DMS 273 treated with DMSO at 0.1 percent for 48 hours (cell line): ENCODE measurements around the gene TTC9.

ENCODE experiments used
- DNase-seq: peaks from one replicate; lab custom pipeline; 2025; lab: John Stamatoyannopoulos, UW

Gene TTC9

DNA sequence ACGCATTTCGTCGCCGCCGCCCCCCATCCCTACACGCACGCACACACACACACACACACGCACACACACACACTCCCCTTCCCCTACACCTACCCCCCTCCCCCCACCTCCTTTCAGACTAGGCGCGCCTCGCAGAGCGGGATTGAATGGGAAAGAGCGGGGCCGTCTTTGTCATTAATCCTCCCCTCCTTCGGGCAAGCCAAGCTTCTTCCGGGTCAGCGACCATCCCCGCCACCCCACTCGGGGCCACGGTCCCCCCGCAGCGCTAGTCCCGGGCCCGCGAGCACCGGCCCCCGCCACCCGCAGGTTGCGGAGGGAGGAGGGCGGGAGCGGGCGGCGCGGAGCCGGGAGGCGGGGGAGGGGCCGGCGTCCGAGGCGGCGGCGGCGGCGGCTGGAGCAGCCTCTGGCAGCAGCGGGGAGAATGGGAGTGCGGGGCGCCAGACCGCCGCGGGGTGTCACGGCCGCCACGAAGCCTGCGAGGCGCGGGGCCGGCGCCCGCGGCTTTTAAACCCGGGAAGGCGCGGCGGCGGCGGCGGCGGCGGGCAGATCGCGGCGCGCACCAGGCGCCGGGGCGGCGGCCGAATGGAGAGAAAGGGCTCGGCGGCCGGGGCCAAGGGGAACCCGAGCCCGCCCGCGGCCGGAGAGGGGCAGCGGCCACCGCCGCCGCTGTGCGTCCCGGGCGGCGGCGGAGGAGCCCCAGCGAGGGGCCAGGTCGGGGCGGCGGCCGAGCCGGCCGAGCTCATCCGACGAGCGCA, at the start of gene TTC9:
Gene TTC9, plus strand, starts transcription at position 369 of the 755 bp plus-strand sequence. Its CDS starts 214 bp downstream, at position 583.
- no peak for DNase-seq

DNA sequence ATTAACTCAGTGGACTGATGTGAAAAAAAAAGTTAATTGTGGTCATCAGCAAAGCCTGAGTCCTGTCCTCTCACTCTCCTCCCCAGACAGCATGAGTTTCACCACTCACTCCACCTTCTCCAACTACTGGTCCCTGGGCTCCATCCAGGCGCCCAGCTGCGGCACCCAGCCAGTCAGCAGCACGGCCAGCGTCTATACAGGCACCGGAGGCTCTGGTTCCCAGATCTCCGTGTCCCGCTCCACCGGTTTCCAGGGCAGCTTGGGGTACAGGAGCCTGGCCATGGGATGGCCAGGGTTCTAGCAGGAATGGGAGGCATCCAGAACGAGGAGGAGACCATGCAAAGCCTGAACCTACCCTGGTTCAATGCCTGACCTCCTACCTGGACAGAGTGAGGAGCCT, 47.3 kb upstream of the TTC9 start:
- DNase-seq, result no peak

DNA sequence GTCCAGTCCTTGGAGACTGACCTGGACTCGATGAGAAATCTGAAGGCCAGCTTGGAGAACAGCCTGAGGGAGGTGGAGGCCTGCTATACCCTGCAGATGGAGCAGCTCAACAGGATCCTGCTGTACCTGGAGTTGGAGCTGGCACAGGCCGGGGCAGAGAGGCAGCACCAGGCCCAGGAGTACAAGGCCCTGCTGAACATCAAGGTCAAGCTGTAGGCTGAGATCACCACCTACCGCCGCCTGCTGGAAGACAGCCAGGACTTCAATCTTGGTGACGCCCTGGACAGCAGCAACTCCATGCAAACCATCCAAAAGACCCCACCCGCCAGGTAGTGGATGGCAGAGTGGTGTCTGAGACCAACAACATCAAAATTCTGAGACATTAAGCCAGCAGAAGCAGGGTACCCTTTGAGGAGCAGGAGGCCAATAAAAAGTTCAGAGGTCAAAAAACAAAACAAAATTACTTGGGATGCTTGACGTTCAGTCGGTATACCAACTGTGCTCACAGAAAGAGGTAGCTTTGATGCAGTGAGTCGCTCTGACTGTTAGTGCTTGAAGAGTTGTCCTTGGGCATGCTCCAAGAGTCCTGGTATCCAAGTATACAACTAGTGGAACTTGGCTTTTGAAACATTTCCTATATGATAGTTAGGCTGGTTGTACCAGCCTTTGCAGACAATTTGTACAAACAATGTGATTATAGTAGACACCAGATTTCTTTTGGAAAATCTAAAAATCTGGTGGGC, 46.1 kb upstream of the TTC9 start:
- no peak for DNase-seq

DNA sequence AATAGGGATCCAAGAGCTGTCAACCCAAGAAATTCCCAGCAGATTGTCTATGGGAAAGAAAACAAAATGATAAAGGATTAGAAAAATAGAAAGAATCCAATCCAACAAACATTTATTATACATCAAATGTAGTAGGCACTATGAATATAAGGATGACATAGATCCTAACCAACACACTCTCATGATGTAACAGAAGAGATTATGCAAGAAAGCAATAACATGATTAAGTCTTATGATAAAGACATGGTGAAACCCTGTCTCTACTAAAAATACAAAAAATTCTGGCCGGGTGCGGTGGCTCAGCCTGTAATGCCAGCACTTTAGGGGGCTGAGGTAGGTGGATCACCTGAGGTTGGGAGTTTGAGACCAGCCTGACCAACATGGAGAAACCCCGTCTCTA, 44.0 kb upstream of the TTC9 start:
- DNase-seq, result no peak

DNA sequence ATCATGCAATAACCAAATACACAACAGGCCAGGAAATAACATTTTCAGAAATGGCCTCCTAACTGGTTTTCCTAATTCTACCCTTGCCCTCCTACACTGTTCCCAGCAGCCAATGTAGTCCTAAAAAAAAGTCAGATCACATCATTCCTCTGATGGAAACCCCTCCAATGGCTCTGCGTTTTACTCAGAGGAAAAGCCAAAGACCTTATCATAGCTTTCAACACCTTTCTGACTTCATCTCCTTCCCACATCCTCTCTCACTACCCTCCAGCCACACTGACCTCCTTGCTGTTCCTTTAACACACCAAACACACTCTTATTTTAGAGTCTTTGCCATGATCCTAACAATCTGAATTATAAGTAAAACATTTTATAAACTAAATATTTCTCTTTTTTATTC, 42.4 kb upstream of the TTC9 start:
- no peak for DNase-seq

DNA sequence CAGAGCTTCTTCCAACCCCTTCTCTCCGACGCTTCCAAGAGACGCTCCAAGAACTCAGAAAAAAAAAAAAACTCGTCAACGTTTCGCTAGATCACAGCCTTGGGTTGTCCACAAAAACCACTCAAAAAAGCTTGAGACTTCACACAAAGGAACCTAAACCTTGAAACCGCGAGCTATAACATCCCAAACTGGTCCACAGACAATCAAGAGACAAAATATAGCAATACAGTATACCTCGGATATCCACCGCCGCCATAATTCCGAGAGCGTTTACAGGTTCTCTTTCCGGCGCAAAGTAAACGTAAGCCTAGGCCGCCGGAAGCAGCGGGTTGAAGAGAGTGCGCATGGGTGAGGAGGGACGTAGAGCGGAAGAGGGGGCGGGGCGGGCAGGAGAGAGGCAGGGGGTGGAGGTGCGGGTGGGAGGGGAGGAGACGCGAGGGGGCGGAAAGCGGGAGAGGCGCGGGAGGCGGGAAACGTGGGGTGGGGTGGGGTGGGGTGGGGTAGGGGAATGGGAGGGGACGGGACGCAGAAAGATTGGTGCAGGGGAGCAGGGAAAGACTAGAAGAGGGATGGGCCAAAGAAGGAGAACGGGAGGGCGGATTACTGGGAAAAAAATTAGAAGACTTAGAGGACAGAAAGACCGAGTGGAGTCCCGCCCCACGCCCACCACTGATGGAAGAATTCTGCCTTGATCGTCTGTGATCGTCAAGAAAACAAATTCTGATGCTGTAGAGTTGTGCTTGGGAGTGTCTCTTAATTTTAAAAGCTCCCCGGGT, 41.1 kb upstream of the TTC9 start, which contains the start of gene MED6:
Gene MED6, minus strand, starts transcription at position 274 of the 776 bp plus-strand sequence. Its CDS starts 18 bp downstream, at position 256.
- DNase-seq, result peak; percentile 91

DNA sequence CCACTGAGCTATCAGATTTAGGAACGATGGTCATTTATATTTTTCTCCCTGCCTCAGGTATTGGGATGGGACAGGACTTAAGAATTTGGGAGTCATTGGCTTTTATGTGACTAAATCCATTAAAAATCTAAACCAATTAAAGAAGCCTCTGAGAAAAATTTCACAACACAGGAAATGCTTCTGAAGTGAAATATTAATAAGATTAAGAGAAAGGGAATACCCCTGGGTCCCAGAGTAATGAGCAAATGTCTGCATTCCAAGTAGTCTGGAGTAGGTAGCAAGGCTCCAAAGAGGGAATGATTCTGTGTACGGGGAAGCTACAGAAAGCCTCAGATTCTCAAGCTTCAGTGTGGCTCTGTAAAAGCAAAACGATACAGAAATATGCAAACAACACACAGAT, 40.6 kb upstream of the TTC9 start:
- no peak for DNase-seq

DNA sequence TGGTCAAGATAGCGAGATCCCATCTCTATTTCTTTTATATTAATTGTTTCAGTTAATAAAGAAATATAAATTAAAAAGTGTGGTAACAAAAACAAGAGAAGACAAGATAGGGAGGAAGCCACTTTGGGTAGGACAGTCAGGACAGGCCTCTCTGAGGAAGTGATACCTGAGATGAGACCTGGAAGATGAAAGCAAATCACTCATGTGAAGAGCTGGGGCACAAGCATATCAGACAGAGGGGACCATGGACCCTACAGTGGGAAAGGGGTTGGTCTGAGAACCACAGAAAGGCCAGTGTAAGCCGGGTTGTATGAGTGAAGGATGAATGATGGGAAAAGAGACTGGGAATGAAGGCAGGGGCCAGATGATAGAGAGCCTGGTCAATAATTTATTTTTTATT, 39.5 kb upstream of the TTC9 start:
- no peak for DNase-seq

DNA sequence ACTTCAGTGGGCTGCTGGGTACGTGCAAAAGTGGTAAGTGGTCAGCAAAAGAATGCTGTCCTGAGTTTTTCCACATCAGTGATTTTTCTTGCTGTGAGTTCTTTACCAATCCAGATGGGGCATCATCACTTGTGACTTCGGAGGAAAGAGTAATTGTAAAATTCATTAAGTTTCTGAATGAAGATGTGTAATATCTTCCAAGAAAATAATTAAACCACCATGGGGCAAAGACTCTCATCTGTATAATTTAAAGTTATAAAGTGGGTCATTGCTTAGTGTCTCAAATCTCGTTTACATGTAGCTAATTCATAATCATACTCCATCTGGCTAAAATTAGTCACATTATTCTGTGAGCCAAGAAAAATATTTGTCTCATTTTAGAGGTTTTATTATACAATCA, 30.5 kb upstream of the TTC9 start:
- DNase-seq, result no peak

DNA sequence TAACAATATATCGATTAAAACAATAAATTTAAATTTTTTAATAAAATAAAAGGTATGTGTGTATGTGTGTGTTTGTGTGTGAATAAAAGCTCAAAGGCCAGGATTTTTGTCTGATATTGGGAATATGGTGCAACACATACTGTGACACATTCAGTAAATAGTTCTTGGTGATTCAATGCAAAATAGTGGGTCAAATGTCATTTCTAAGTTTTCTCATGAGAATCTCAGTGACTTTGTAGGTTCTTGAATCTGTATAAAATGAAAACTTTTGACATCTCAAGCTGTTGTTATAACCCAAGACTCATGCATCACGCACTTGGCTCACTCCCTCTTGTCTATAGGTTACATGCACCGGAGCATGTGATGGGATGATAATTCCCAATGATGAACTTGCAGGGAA, 25.1 kb upstream of the TTC9 start:
- DNase-seq, result no peak

DNA sequence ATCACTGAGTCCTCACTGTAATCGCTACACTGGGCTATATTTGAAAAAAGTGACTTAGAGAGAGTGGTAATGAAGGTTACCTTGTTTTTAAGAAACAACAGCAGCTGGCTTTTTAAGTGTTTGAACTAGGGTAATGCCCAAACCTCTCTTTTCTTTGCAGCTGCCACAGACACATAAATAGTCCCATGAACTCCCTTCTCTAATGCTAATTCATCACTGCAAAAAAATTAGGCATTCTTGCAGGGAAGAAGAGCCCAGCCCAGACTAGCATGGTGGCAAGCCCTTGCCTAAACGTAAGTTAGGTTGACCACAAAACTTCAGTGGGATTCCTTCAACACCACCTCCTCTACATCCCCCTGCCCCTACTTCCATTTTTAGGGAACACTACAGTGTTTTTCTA, 23.4 kb upstream of the TTC9 start:
- DNase-seq, result no peak

DNA sequence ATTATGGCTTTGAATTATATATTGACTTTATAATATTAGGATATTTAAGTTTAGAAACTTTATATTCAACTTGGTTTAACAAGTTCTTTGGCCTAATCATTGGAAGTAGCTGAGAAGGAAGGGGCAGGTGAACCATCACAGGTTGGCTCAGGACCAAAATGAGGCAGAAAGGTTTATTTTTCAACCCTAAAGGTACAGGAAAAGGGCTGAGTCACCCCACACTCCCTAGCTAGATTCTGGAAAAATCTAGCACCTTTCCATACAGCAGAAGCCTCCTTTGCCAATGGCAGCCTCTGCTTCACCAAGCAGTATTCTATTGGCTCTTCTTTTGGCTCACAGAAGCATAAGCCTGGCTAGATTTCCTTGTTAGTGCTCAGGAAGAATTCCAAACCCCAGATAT, 22.0 kb upstream of the TTC9 start:
- DNase-seq, result no peak

DNA sequence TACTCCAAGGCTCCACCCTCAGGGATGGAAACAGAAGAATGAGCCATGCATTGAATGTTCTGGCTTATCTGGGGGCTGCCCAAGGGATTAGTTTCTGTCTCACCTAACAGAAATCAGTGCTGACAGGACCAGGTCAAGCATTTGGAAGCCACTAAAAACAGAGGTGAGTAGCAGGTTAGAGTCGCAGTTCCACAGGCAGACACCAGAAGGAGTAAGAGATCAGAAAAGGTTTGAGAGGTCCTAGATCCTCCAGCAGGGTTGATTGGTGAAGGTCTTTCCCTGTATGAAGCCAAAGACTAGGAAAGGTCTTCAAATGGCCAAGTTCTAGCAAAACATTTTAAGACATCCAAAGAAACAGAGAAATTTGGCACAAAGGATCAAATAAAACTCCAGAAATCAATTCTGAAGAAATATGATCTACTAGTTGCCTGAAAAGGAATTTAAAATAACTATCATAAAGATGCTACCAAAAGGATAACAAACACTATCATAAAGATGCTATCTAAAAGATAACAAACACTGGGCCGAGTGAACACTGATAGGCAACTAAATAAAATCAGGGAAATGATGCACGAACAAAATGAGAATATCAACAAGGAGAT, 19.5 kb upstream of the TTC9 start:
- peak; percentile 20 for DNase-seq

DNA sequence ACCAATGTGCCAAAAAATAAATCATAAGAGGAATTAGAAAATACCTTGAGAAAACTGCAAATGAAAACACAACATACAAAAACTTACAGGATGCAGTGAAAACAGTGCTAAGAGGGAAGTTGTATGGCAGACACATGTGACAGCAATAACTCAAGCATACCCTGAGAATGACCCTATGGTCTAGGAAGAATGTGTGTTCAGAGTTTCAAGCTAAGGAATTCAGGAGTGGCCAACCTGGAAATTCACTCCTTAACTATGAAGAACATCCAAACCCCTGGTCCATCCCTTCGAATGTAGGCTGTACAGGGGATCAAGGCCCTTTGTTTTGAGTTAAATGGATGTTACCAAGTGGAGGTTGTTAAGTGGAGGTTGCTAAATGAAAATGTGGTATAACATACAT, 16.7 kb upstream of the TTC9 start:
- DNase-seq, result no peak

DNA sequence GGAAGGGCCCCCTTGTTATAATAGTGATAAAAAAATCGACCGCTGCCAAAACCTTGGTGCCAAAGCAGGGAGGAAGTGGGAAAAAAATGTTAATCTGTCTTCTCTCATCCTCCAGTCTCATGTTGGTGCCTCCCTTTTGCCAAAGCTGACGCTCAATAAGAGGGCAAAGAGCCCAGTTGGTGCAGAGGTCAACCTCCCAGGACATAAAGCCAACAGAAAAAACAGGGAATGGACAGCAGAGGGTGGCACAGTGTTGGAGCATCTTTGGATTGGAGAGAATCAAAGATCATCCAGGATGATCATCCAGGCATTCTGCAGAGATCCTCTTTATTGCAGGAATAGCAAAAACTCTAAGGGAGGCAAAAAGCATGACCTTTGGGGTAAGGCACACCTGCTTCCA, 9.8 kb upstream of the TTC9 start:
- no peak for DNase-seq

DNA sequence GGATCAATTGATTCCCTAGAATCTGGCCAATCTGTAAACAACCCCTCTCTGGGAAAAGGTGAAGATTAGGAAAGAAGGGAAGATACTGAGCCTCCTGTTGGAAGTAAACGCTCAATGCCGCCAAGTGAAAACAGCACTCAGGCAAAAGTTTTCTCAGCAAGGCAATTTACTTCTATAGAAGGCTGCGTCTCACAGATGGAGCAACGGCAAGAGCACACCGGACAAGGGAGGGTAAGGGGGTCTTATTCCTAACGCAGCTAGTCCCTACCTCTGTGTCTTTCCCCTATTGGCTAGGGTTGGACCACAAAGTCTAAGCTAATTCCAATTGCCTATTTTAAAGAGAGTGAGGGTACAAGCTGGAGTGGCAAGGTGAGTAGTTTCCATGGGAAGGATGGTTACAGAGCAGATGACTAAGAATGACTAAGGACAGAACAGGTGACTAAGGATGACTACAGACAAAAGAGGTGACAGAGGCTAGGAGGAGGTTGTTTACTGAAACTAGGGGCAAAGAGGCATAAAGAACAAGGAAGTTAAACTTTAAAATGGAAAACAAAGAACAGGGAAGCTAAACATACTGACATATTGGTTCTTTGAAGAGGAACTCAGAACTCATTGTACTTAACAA, 5.6 kb upstream of the TTC9 start:
- DNase-seq, result no peak

DNA sequence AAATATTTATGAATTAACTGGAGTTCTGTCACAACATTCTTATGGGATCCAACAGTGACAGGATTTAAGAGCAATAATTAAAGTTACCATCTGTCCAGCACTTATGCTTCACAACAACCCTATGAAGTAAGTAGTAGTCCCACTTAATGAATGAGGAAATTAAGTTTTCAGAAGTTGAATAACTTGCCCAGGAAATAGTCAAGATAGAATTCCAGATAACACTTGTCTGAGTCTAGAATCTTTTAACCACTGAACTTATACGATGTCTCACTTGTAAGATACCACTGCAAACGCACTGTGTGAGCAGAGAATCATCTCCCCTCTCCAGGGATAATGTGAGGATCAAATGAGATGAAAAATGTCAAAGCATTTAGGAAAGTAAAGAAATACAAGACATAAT, 3.3 kb upstream of the TTC9 start:
- peak; percentile 61 for DNase-seq

DNA sequence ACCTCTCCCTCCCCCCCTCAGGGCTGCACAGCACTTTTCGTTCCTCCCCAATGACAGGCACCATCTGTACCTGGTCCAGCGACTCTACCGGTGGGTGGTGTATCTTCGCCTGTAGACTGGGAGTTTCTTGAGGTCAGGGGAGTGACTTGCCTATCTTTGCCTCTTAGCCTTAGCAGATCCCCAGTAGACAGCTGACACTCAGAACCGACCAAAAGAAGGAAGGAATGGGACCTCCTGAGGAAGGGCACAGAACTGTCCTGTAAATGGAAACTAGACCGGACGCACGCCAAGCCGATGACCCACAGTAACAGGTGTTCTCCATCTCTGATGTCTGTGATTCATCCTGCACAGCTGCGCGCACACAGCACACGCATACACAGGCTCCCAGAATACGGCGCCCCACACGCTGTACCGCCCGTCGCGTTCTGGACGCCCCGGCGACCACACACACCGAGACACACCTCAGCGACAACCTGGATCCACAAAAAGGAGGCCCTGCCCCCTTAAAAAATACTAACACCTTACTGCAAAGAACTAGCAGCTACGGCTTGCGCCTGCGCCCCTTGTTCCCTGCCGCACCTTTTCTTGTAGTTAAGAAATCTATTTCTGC, 673 bp upstream of the TTC9 start:
- no peak for DNase-seq

DNA sequence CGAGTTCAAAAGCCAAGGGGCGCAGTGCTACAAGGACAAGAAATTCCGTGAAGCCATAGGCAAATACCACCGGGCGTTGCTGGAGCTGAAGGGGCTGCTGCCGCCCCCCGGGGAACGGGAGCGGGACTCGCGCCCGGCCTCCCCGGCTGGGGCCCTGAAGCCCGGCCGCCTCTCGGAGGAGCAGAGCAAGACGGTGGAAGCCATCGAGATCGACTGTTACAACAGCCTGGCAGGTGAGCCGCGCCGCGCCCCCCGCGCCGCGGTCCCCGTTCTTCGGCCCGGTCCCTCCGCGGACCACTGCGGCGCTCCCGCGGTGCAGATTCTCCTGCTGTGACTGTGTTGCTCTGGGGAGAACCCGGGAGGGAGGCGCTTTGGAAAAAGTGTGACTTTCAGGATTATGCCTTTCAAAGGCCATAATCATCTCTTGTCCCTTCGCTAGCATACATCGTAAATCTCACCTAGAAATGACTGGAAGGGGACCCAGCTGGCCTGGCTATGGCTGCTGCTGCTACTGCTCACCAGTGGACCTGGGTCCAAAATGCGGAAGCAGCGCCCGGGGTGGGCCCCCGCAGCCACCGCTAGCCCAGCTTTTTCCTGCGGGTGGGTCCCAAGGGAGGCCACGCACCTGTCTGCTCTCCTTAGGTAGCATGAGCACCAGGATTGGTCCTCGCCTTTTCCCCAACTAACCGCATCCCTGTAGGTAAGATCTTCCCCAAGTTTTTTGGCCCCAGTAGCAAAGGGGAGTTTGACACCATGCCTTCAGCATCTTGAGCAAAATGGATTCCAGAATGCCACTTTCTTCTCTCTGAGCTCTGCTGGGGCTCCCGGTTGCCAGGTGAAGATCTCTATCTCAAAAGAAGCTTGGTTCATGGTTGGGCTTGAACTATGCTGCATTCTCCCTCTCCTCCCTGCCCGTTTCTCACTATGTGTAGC, 853 bp downstream of the TTC9 start:
- no peak for DNase-seq

DNA sequence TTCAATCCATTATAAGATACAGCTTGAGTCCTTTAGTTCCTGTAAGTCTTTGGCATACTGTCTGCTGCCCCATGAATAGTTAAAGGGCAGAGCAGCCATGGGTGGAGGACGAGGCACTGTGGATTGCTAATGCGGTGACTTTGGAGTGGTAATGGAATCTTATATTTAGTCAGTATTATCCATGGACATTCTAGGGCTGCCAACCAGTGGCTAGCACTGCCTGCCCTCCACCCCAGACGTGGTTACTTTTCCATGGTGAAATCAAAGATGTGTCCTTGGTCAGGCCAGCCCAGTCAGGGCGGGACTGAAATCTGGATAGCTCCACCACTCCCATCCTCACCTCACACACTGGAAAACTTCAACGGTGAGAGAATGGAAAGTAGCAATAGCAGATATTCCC, 2.3 kb downstream of the TTC9 start:
- no peak for DNase-seq
